KOPT-K1 (cell line): ENCODE measurements around the gene TNMD.

Source experiments
- H3K27ac ChIP-seq: fragments of 200-600 bp; sonication (generic); 2 replicates; pipeline ENCODE4 v1.5.1; 2016; ENCODE audit warnings: antibody characterized with exemption, mild to moderate bottlenecking, low read depth, low read length; ENCODE audit not compliant: poor library complexity, severe bottlenecking
- H3K36me3 ChIP-seq: fragments of 200-600 bp; sonication (generic); 2 replicates; pipeline ENCODE4 v1.5.1; 2017; ENCODE audit warnings: antibody characterized with exemption, mild to moderate bottlenecking, low read length, moderate library complexity; ENCODE audit not compliant: insufficient read depth
- H3K9me3 ChIP-seq: fragments of 200-600 bp; sonication (generic); 2 replicates; pipeline ENCODE4 v1.5.1; 2017; ENCODE audit warnings: antibody characterized with exemption, low read length, mild to moderate bottlenecking; ENCODE audit not compliant: insufficient read depth, poor library complexity, severe bottlenecking

TNMD gene

GRCh38 chrX:100625985-100626491 is 41.3 kb downstream of the TNMD start:
- no peaks in the 10 kb centered on the region for H3K9me3 ChIP-seq
- H3K36me3 ChIP-seq, result no peaks in the 10 kb centered on the region
- no peak overlapping the region for H3K27ac ChIP-seq

- Histone ChIP-seq H3K9me3 (no peaks in the 10 kb centered on the region), H3K36me3 (no peaks in the 10 kb centered on the region), H3K27ac (no peak overlapping the region)
These were observed 50.3 kb downstream of the TNMD start for GRCh38 chrX:100635040-100635439.

- Histone ChIP-seq H3K27ac (no peak overlapping the region), H3K36me3 (no peaks in the 10 kb centered on the region), H3K9me3 (no peaks in the 10 kb centered on the region)
These were observed 51.2 kb downstream of the TNMD start for GRCh38 chrX:100635989-100636320.

- Histone ChIP-seq H3K9me3 (no peaks in the 10 kb centered on the region), H3K36me3 (no peaks in the 10 kb centered on the region), H3K27ac (no peak within 1 kb of the TSS)
These were observed 51.7 kb downstream of the TNMD start, which contains the start of gene TSPAN6 for GRCh38 chrX:100636321-100636991. Gene TSPAN6, minus strand, starts transcription at chrX:100636806. Its CDS starts 112 bp downstream, at chrX:100636694.

- H3K36me3 ChIP-seq, result no peaks in the 10 kb centered on the region
- H3K27ac ChIP-seq, result no peak overlapping the region
- no peaks in the 10 kb centered on the region for H3K9me3 ChIP-seq
These were observed 57.6 kb downstream of the TNMD start for GRCh38 chrX:100642290-100642689.

GRCh38 chrX:100643212-100643611 is 58.5 kb downstream of the TNMD start:
- Histone ChIP-seq H3K9me3 (no peaks in the 10 kb centered on the region), H3K36me3 (no peaks in the 10 kb centered on the region), H3K27ac (no peak overlapping the region)

- H3K27ac ChIP-seq, result no peak within 1 kb of the TSS
- H3K36me3 ChIP-seq, result no peaks in the 10 kb centered on the region
These were observed 59.5 kb downstream of the TNMD start, which contains the start of gene SRPX2 for GRCh38 chrX:100643956-100644860. Gene SRPX2, plus strand, starts transcription at chrX:100644199. Its CDS starts 2,124 bp downstream, at chrX:100646323.

GRCh38 chrX:100645106-100645505 is 60.4 kb downstream of the TNMD start:
- H3K9me3 ChIP-seq, result no peaks in the 10 kb centered on the region

More at GRCh38 chrX:100643956-100644860, 59.5 kb downstream of the TNMD start, which contains the start of gene SRPX2:
- H3K9me3 ChIP-seq, result no peaks in the 10 kb centered on the region

GRCh38 chrX:100647095-100647494 is 62.4 kb downstream of the TNMD start:
- Histone ChIP-seq H3K9me3 (no peaks in the 10 kb centered on the region), H3K36me3 (no peaks in the 10 kb centered on the region), H3K27ac (no peak overlapping the region)

More at GRCh38 chrX:100645106-100645505, 60.4 kb downstream of the TNMD start:
- H3K36me3 ChIP-seq, result no peaks in the 10 kb centered on the region
- H3K27ac ChIP-seq, result no peak overlapping the region

GRCh38 chrX:100647739-100648138 is 63.0 kb downstream of the TNMD start:
- H3K36me3 ChIP-seq, result no peaks in the 10 kb centered on the region
- no peaks in the 10 kb centered on the region for H3K9me3 ChIP-seq
- no peak overlapping the region for H3K27ac ChIP-seq

- no peak overlapping the region for H3K27ac ChIP-seq
- no peaks in the 10 kb centered on the region for H3K36me3 ChIP-seq
- no peaks in the 10 kb centered on the region for H3K9me3 ChIP-seq
These were observed 64.0 kb downstream of the TNMD start for GRCh38 chrX:100648458-100649417.
